Ovary (tissue), 3 donors: ENCODE measurements around the gene TUBA1A.

Experiments
- CTCF ChIP-seq, 3 donors: fragments of 450-650 bp in 2 of 3; fragments of 200-600 bp in 1 of 3; IDR thresholded peaks; one replicate each; pipeline versions ENCODE4 v1.5.1 to v1.8.0; 2016 to 2022; ENCODE audit warnings: antibody characterized with exemption in 3 of 3, mild to moderate bottlenecking in 1 of 3
- EP300 ChIP-seq: sonication (generic); formaldehyde crosslinking; IDR thresholded peaks from one replicate; pipeline ENCODE4 v1.6.1; 2017; ENCODE audit warnings: antibody characterized with exemption
- POLR2A ChIP-seq: fragments of 450-650 bp; IDR thresholded peaks from one replicate; pipeline ENCODE4 v1.6.1; 2017; ENCODE audit warnings: antibody characterized with exemption, mild to moderate bottlenecking, moderate library complexity
- donor health status: DM: no; HTN: no; CAD: no.

GRCh38 chr12:49206389-49206788, 17.5 kb upstream of the TUBA1A start:
- TF ChIP-seq CTCF (IDR thresholded peaks at IDR 0.05): no peak
- no peak for TF ChIP-seq EP300
- TF ChIP-seq POLR2A: no peak
